HEK293 (cell line): ENCODE measurements around the gene INPP5F.

Experiments used
- CTCF ChIA-PET: fragments of 350-600 bp; formaldehyde crosslinking; extraction: SDS; loops from one replicate; lab custom pipeline; 2021; ENCODE audit warnings: antibody characterized with exemption; lab: Yijun Ruan, JAX
- POLR2A ChIA-PET: fragments of 300-600 bp; formaldehyde crosslinking; extraction: SDS; loops from one replicate; lab custom pipeline; 2020; ENCODE audit warnings: antibody characterized with exemption, inconsistent platforms; lab: Yijun Ruan, JAX
- H3K27ac ChIP-seq: fragments of 200-500 bp; sonication (Bioruptor generic); 2 replicates; pipeline ENCODE4 v1.5.1; 2014; ENCODE audit warnings: low read depth, low read length, control low read depth, inconsistent platforms; ENCODE audit errors: extremely low read depth
- H3K36me3 ChIP-seq, 2 experiments: fragments of 200-500 bp in 1 of 2; sonication (Bioruptor generic) in 1 of 2; 1 replicate in 1 of 2; 2 replicates in 1 of 2; pipeline ENCODE4 v1.5.1; 2014 to 2017; ENCODE audit warnings: inconsistent platforms in 2 of 2, low read length in 2 of 2; ENCODE audit not compliant: control insufficient read depth in 2 of 2, insufficient read depth in 1 of 2
- H3K4me1 ChIP-seq: fragments of 200-500 bp; sonication (Bioruptor generic); 2 replicates; pipeline ENCODE4 v1.5.1; 2014; ENCODE audit warnings: mild to moderate bottlenecking, low read length, inconsistent platforms; ENCODE audit not compliant: control insufficient read depth, insufficient read depth
- H3K4me3 ChIP-seq: 2 replicates; pipeline ENCODE4 v1.5.1; 2011; ENCODE audit warnings: low read depth, mild to moderate bottlenecking, control low read depth, low read length, moderate library complexity
- H3K9me3 ChIP-seq: fragments of 200-500 bp; sonication (Bioruptor generic); 2 replicates; pipeline ENCODE4 v1.5.1; 2014; ENCODE audit warnings: low read depth, low read length, inconsistent platforms; ENCODE audit not compliant: control insufficient read depth, insufficient read depth
- EGR2 ChIP-seq: fragments of 450-650 bp; formaldehyde crosslinking; IDR thresholded peaks from 2 replicates; pipeline ENCODE4 v1.5.1; 2016; ENCODE audit warnings: low read depth, missing biosample characterization, missing genetic modification characterization
- PRDM1 ChIP-seq: fragments of 450-650 bp; formaldehyde crosslinking; IDR thresholded peaks from 2 replicates; pipeline ENCODE4; 2016; ENCODE audit warnings: missing biosample characterization, missing genetic modification characterization
- PRDM10 ChIP-seq: fragments of 450-650 bp; formaldehyde crosslinking; IDR thresholded peaks from 2 replicates; pipeline ENCODE4 v1.5.1; 2016; ENCODE audit warnings: missing biosample characterization, missing genetic modification characterization
- SCRT2 ChIP-seq: fragments of 450-650 bp; formaldehyde crosslinking; IDR thresholded peaks from 2 replicates; pipeline ENCODE4 v1.5.1; 2016; ENCODE audit warnings: missing biosample characterization, missing genetic modification characterization
- YY1 ChIP-seq: fragments of 450-650 bp; formaldehyde crosslinking; IDR thresholded peaks from 2 replicates; pipeline ENCODE4 v1.5.1; 2018; ENCODE audit warnings: missing biosample characterization, missing genetic modification characterization
- ZBTB11 ChIP-seq: fragments of 450-650 bp; formaldehyde crosslinking; conservative IDR thresholded peaks from 2 replicates; pipeline ENCODE4 v1.5.1; 2016; ENCODE audit warnings: low read depth, missing biosample characterization, missing genetic modification characterization
- ZBTB17 ChIP-seq: fragments of 450-650 bp; formaldehyde crosslinking; IDR thresholded peaks from 2 replicates; pipeline ENCODE4 v1.5.1; 2016; ENCODE audit warnings: missing biosample characterization, missing genetic modification characterization
- ZNF133 ChIP-seq: fragments of 450-650 bp; formaldehyde crosslinking; IDR thresholded peaks from 2 replicates; pipeline ENCODE4 v1.5.1; 2016; ENCODE audit warnings: missing biosample characterization, missing genetic modification characterization
- ZNF19 ChIP-seq: fragments of 450-650 bp; formaldehyde crosslinking; IDR thresholded peaks from 2 replicates; pipeline ENCODE4; 2016; ENCODE audit warnings: missing biosample characterization, missing genetic modification characterization, low read depth
- ZNF335 ChIP-seq: fragments of 450-650 bp; formaldehyde crosslinking; conservative IDR thresholded peaks from 2 replicates; pipeline ENCODE4 v1.5.1; 2016; ENCODE audit warnings: missing biosample characterization, missing genetic modification characterization
- ZNF362 ChIP-seq: fragments of 450-650 bp; formaldehyde crosslinking; IDR thresholded peaks from 2 replicates; pipeline ENCODE4 v1.5.1; 2016; ENCODE audit warnings: missing biosample characterization, missing genetic modification characterization
- ZNF510 ChIP-seq: fragments of 450-650 bp; formaldehyde crosslinking; IDR thresholded peaks from 2 replicates; pipeline ENCODE4 v1.5.1; 2018; ENCODE audit warnings: mild to moderate bottlenecking, missing genetic modification characterization, missing biosample characterization; ENCODE audit not compliant: insufficient replicate concordance
- ZNF561 ChIP-seq: fragments of 450-650 bp; IDR thresholded peaks from 2 replicates; pipeline ENCODE4 v1.5.1; 2018; ENCODE audit warnings: missing biosample characterization, missing genetic modification characterization, borderline replicate concordance
- ZNF596 ChIP-seq: fragments of 450-650 bp; IDR thresholded peaks from 2 replicates; pipeline ENCODE4 v1.5.0; 2018; ENCODE audit warnings: missing biosample characterization, mild to moderate bottlenecking, missing genetic modification characterization, moderate library complexity
- ZNF600 ChIP-seq: fragments of 450-650 bp; formaldehyde crosslinking; IDR thresholded peaks from 2 replicates; pipeline ENCODE4 v1.5.1; 2016; ENCODE audit warnings: missing biosample characterization, missing genetic modification characterization
- ZNF701 ChIP-seq: fragments of 450-650 bp; formaldehyde crosslinking; IDR thresholded peaks from 2 replicates; pipeline ENCODE4 v1.5.1; 2016; ENCODE audit warnings: missing biosample characterization, missing genetic modification characterization

The INPP5F gene

GRCh38 chr10:119724593-119725516, 995 bp upstream of the INPP5F start:
- Histone ChIP-seq H3K4me3 (peak overlapping the region; percentile 62), H3K4me1 (peaks cover 16% of the 10 kb centered on the region), H3K9me3 (no peaks in the 10 kb centered on the region), H3K36me3 (no peaks in the 10 kb centered on the region; a peak in 1 of 3 replicates), H3K27ac (peak overlapping the region; percentile 85)
- TF ChIP-seq ZNF133 (tag by site-specific recombination) (no peak), ZNF701 (no peak), PRDM1 (tag by site-specific recombination) (peak; percentile 82), YY1 (no peak), ZBTB11 (tag by site-specific recombination) (0 out of 2 replicates have a peak, but pooled peaks have one; percentile 26), ZBTB17 (tag by site-specific recombination) (0 out of 2 replicates have a peak, but pooled peaks have one; percentile 9), SCRT2 (tag by site-specific recombination) (peak; percentile 44), PRDM10 (tag by site-specific recombination) (no peak), EGR2 (tag by site-specific recombination) (no peak), ZNF596 (tag by site-specific recombination) (peak; percentile 4; the same call in 1 of the 2 replicates), ZNF600 (peak; percentile 62; the same call in 1 of the 2 replicates), ZNF335 (tag by site-specific recombination) (peak; percentile 86), ZNF362 (tag by site-specific recombination) (peak; percentile 86; the same call in 1 of the 2 replicates), ZNF19 (tag by site-specific recombination) (no peak), ZNF510 (tag by site-specific recombination) (peak; percentile 6), ZNF561 (tag by site-specific recombination) (no peak)
- POLR2A ChIA-PET = interaction anchor here (0.5 to 2.2 kb wide), 27 partner anchors 8 to 551 kb away, joined by 3 to 20 read pairs (median 4); partner anchors contain the start of genes BAG3, MCMBP, RGS10 and SEC23IP
- CTCF ChIA-PET = interaction anchor here (0.6 to 2.7 kb wide), 8 partner anchors 9 to 634 kb away, joined by 3 to 10 read pairs (median 4); no protein-coding TSS in a partner anchor
